MV-4-11 (cell line): ENCODE results near the gene CNTNAP2.
"Not testable (repeated sequence)": the region's sequence is repeated elsewhere in the genome, so short reads cannot be mapped to it uniquely, and the experiment has no call there.

Experiments
- DNase-seq: peaks from one replicate; lab custom pipeline; 2025; lab: John Stamatoyannopoulos, UW

The CNTNAP2 gene

DNA sequence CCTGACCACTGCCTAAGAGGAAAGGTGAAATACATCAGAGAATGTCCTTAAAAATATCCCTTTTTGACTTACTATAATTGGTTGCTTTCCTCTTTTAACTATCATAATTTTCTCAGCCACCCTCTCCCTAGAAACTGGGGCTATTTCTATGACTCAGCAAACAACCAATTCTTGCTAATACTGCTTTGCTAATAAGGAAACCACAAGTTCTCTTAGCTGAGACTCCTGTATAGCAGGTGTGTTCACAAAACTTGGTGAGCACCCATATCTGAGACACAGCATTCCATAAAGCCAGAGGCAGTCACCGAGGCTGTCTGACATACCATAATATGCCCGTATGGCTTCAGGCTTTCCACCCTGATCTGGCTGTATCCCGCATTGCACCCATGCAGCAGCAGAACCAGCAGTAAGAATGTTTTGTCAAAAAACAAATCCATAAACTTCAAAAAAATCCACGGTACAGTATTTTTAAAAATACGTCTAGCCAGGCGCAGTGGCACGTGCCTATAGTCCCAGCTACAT, 2282.3 kb downstream of the CNTNAP2 start:
- no peak for DNase-seq

GRCh38 chr7:148400101-148400500, 2283.5 kb downstream of the CNTNAP2 start:
- DNase-seq, result no peak

GRCh38 chr7:148402159-148402558, 2285.6 kb downstream of the CNTNAP2 start:
- peak; percentile 49 for DNase-seq

GRCh38 chr7:148403466-148403993, 2286.9 kb downstream of the CNTNAP2 start:
- DNase-seq, result no peak

- DNase-seq, result no peak
Observed at GRCh38 chr7:148408307-148408706, 2291.7 kb downstream of the CNTNAP2 start.

DNA sequence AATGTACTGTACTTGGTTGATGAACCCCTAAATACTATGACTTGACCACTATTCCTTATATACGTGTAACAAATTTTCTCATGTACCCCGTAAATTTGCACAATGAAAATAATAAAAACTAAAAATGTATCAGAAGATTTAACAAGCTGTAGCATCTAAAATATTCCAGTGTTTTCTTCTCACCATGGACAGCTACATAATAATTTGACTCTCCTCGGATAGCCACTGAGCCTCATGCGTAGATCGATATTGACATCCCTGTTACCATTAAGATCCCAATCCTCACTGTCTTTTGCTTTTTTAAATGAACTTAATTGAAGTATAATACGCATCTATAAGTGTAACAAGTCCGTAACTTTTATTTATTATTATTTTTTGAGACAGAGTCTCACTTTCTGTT, 2294.3 kb downstream of the CNTNAP2 start:
- DNase-seq, result no peak

DNA sequence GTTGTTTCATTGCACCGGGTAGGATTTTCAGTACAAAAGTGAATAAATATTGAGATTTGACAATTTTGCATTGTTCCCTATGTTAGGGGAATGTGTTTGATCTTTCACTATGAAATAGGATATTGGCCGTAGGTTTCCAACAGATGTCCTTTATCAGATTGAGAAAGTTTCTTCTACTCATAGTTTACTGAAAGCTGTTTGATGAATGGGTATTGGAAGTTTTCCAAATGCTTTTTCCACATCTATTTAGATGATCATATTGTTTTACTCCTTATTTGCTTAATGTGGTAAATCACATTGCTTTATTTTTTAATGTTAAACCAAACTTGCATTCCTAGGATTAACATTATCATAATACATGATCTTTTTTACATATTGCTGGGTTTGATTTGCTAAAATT, 2296.1 kb downstream of the CNTNAP2 start:
- DNase-seq, result no peak

- DNase-seq, result peak; percentile 58
Observed at GRCh38 chr7:148419856-148420832, 2303.5 kb downstream of the CNTNAP2 start.

DNA sequence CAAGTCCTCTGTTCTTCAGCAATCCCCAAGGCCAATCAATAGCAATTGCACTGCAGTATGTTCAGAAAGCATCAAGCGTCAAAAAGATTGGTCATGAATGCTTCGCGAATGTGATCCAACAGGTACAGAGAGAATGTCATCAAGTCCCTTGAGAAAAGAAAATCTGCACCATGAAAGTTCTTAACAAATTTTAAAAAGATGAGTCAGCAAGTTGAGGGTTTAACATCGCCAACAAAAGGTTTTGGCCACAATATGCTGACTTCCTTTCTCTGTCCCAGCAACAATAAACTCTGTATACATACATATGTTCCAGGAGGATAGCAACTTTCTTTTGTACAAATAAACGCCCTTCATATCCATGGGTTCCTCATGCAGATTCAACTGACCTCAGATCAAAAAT, 2305.4 kb downstream of the CNTNAP2 start:
- DNase-seq, result no peak

GRCh38 chr7:148426393-148426792, 2309.8 kb downstream of the CNTNAP2 start:
- DNase-seq, result not testable (repeated sequence)

DNA sequence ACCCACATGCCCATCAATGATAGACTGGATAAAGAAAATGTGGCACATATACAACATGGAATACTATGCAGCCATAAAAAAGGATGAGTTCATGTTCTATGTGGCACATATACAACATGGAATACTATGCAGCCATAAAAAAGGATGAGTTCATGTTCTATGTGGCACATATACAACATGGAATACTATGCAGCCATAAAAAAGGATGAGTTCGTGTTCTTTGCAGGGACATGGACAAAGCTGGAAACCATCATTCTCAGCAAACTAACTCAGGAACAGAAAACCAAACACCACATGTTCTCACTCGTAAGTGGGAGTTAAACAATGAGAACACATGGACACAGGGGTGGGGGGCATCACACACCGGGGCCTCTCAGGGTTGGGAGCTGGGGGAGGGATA, 2314.1 kb downstream of the CNTNAP2 start:
- DNase-seq, result not testable (repeated sequence)

- DNase-seq, result no peak
Observed at GRCh38 chr7:148433521-148434180, 2317.1 kb downstream of the CNTNAP2 start.

DNA sequence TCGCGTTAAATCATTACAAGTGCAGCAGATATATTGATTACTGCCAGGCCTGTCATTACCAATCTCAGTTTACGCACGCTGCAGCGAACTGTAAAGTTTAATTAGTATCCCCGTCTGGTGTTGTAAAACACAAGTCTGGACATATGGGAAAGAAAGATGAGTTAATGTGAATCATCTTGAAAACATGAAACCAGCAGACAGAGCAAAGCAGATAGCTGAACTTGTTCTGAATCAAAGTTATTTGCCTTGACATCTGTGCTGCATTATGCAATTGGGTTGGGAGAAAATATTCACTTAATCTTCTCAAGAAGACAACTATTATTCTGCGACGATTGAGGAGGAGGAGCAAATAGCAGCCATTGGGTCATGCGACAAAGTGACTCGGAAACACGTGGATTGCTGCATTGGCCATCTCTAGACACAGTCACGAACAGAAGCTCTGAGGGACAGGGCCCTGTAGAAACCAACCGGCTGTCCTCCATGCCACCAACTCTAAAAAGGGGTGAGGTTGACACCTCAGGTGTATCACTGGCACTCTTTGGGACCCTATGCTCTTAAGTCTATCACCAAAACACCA, 2317.7 kb downstream of the CNTNAP2 start:
- no peak for DNase-seq

DNA sequence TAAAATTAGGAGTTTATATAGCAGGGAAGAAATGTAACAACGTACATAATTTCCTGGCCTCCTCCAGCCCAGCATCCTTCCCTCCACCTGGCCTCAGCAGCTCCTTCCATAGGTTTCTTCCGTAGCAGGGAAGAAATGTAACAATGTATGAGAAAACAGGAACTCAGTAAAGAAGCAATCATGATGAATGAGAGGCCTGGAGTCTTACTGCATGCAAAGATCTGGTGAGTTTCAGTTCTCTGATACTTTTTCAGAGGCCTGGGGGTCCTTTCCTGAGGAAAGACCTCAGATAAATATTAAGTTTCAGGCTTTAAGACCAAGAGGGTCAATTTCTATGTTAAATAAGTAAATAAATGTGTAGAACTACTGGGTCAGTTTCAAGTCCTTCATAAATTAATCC, 2318.3 kb downstream of the CNTNAP2 start:
- DNase-seq, result peak; percentile 36

GRCh38 chr7:148435715-148436114, 2319.1 kb downstream of the CNTNAP2 start:
- DNase-seq, result no peak

DNA sequence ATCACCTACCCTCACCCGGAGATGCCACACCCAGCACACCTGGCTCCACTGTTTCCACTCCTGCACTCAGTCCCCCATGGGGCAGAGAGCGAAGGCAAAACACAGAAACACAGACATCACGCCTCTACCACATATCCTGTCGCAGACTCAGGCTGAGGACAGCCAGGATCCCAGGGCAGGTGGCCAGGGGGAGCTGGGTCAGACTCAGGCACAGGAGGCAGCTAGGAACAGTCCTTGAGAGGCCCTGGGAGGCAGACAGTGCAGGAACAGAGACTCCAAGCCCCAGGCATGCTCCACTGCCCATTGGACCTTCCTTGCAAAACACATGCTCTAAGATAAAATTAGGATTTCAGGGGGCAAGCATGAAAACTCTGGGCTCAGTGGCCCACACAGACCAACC, 2319.5 kb downstream of the CNTNAP2 start:
- DNase-seq, result no peak

GRCh38 chr7:148436571-148436970, 2320.0 kb downstream of the CNTNAP2 start:
- DNase-seq, result no peak

DNA sequence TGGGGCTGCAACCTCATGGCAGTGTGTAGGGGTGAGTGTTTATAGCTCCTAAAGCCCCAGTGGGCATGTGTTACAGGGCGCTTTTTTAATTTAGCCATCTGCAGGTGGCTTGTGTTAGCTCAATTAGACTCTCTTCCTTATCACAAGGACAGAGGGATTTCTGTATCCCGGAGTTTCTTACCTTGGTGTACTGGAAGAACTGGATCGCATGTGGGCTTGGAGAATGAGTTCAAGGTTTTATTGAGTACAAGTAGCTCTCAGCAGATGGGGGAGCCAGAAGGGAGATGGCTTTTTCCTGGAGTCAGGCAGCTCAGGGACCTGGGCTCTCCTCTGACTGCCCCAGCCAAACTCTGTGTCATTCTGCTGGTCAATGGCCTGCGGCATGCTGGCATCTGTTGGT, 2320.4 kb downstream of the CNTNAP2 start:
- DNase-seq, result no peak

- DNase-seq, result no peak
Observed at GRCh38 chr7:148442141-148442655, 2325.6 kb downstream of the CNTNAP2 start.

DNA sequence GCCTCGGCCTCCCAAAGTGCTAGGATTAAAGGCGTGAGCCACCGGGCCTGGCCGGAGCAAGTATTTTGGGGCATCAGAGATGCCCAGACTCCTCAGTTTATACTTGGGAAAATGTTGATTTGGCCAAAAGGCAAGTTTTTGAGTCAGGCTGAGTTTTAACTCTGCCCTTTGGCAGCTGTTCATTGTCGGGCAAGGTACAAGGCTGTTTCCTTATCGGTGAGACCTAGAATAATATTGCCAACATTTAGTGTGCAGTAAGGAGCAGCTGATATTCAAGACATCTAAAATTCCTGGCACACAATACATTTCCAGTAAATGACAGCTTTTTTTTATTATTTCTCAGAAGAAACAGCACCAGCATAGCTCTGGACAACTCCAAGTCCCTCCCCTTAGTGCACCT, 2326.3 kb downstream of the CNTNAP2 start:
- DNase-seq, result no peak

- DNase-seq, result no peak
Observed at GRCh38 chr7:148445260-148446044, 2328.9 kb downstream of the CNTNAP2 start.
